ENCODE results near the gene DAP. TPM values are rescaled to one million over a fixed set of nuclear protein-coding genes. Genes with fewer than 3 reads are reported as not detected.

DAP gene
- total RNA-seq, 3 donors from 2014 or later (not counting 1 experiment from before 2014, with no cell fraction given): 38.4 to 48.9 (median 44.9) TPM

GRCh38 chr5:10671041-10672008 lies 89.7 kb downstream of the DAP start:
- Mint-ChIP-seq H3K36me3 (no peaks in the 10 kb centered on the region), H3K4me3 (no peak overlapping the region), H3K4me1 (peaks cover 15 to 16% of the 10 kb centered on the region in 2 donors), H3K27ac (no peak overlapping the region), H3K9me3 (no peaks in the 10 kb centered on the region), H3K27me3 (ENCODE audit: low read depth in 2 of 2) (peaks cover 10 to 11% of the 10 kb centered on the region in 2 donors)
- DNase-seq (no peak), ATAC-seq (no peak)
- no peaks in the 10 kb centered on the region for H3K4me1 ChIP-seq (ENCODE audit: control insufficient read depth, insufficient read depth, low read length)
- intact Hi-C loops (cut with micrococcal nuclease): no loop called here
- 87% methylated on average over 14 of the region's 14 CpGs for WGBS (ENCODE audit: insufficient coverage)
- no peaks in the 10 kb centered on the region for H3K9me3 ChIP-seq (ENCODE audit: control insufficient read depth, insufficient read depth, low read length)
- no peaks in the 10 kb centered on the region for H3K36me3 ChIP-seq (ENCODE audit: control insufficient read depth, insufficient read depth, low read length)
- no peak overlapping the region for H3K4me3 ChIP-seq (ENCODE audit: low read length)
- no peak for TF ChIP-seq CTCF (IDR thresholded peaks at IDR 0.05)
- H3K27me3 ChIP-seq (ENCODE audit: control insufficient read depth, insufficient read depth, low read length): no peaks in the 10 kb centered on the region
- no peak overlapping the region for H3K27ac ChIP-seq (ENCODE audit: low read length)

- WGBS (ENCODE audit: insufficient coverage): 55% methylated on average over 1 of the region's 1 CpG
- no peak for DNase-seq
- no peak overlapping the region for H3K4me3 Mint-ChIP-seq
- H3K9me3 ChIP-seq (ENCODE audit: control insufficient read depth, insufficient read depth, low read length): no peaks in the 10 kb centered on the region
- peaks cover 6% of the 10 kb centered on the region in 2 donors for H3K4me1 Mint-ChIP-seq
- peaks cover under 1 to 3% of the 10 kb centered on the region in 2 donors for H3K27me3 Mint-ChIP-seq (ENCODE audit: low read depth in 2 of 2)
- H3K27ac ChIP-seq (ENCODE audit: low read length): no peak overlapping the region
- no peak overlapping the region for H3K4me3 ChIP-seq (ENCODE audit: low read length)
- intact Hi-C loops (cut with micrococcal nuclease): no loop called here
- H3K27ac Mint-ChIP-seq: no peak overlapping the region
- no peak for TF ChIP-seq CTCF (IDR thresholded peaks at IDR 0.05)
- H3K36me3 ChIP-seq (ENCODE audit: control insufficient read depth, insufficient read depth, low read length): no peaks in the 10 kb centered on the region
- no peaks in the 10 kb centered on the region for H3K9me3 Mint-ChIP-seq
- no peaks in the 10 kb centered on the region for H3K27me3 ChIP-seq (ENCODE audit: control insufficient read depth, insufficient read depth, low read length)
- no peaks in the 10 kb centered on the region for H3K4me1 ChIP-seq (ENCODE audit: control insufficient read depth, insufficient read depth, low read length)
- no peaks in the 10 kb centered on the region for H3K36me3 Mint-ChIP-seq
- ATAC-seq: no peak
Measured at GRCh38 chr5:10669983-10670382, 91.1 kb downstream of the DAP start.

- intact Hi-C loops (cut with micrococcal nuclease): no loop called here
- 89% methylated on average over 4 of the region's 4 CpGs for WGBS (ENCODE audit: insufficient coverage)
- Histone ChIP-seq H3K4me3 (ENCODE audit: low read length) (no peak overlapping the region), H3K36me3 (ENCODE audit: control insufficient read depth, insufficient read depth, low read length) (no peaks in the 10 kb centered on the region), H3K9me3 (ENCODE audit: control insufficient read depth, insufficient read depth, low read length) (no peaks in the 10 kb centered on the region), H3K27ac (ENCODE audit: low read length) (no peak overlapping the region), H3K4me1 (ENCODE audit: control insufficient read depth, insufficient read depth, low read length) (no peaks in the 10 kb centered on the region), H3K27me3 (ENCODE audit: control insufficient read depth, insufficient read depth, low read length) (no peaks in the 10 kb centered on the region)
- no peaks in the 10 kb centered on the region for H3K9me3 Mint-ChIP-seq
- H3K36me3 Mint-ChIP-seq: no peaks in the 10 kb centered on the region
- H3K4me3 Mint-ChIP-seq: no peak overlapping the region
- no peak for ATAC-seq
- H3K4me1 Mint-ChIP-seq: peaks cover 6% of the 10 kb centered on the region in 2 donors
- no peaks in the 10 kb centered on the region for H3K27me3 Mint-ChIP-seq (ENCODE audit: low read depth in 2 of 2)
- DNase-seq: no peak
- TF ChIP-seq CTCF (IDR thresholded peaks at IDR 0.05): no peak
- H3K27ac Mint-ChIP-seq: no peak overlapping the region
Measured at GRCh38 chr5:10668697-10669096, 92.3 kb downstream of the DAP start.

Data from natural killer cell (primary cell).